SK-N-SH (cell line): ENCODE data around the gene USP13. TPM values are rescaled to one million over a fixed set of nuclear protein-coding genes. Genes with fewer than 3 reads are reported as not detected.

Source experiments
- CTCF ChIA-PET: fragments of 300-600, 350-600 bp; formaldehyde crosslinking; extraction: SDS; loops from one replicate; lab custom pipeline; 2021; lab: Yijun Ruan, JAX
- POLR2A ChIA-PET: fragments of 350-600 bp; sonication (Branson Sonifier 250); formaldehyde crosslinking; extraction: SDS; loops from one replicate; lab custom pipeline; 2020; ENCODE audit warnings: antibody characterized with exemption, inconsistent platforms; lab: Yijun Ruan, JAX
- DNase-seq: peaks from one replicate; pipeline ENCODE4 v3.0.0; 2012
- H2AFZ ChIP-seq: fragments of 200-600 bp; sonication (generic); 2 replicates; pipeline ENCODE4 v1.8.1; 2016; ENCODE audit warnings: antibody characterized with exemption, mild to moderate bottlenecking, low read depth
- H3F3A ChIP-seq: fragments of 200-600 bp; sonication (generic); replicated peaks from 2 replicates; pipeline ENCODE3; 2016; ENCODE audit warnings: antibody characterized with exemption, mild to moderate bottlenecking; ENCODE audit not compliant: insufficient read depth
- H3K27ac ChIP-seq, 2 experiments: fragments of 200-500 bp in 1 of 2; fragments of 200-600 bp in 1 of 2; sonication (Bioruptor generic) in 1 of 2; sonication (generic), shearing (Covaris generic) in 1 of 2; 2 replicates each; pipeline versions ENCODE4 v1.5.1 to v1.6.1; 2014 to 2016; ENCODE audit warnings: low read depth in 2 of 2, inconsistent platforms in 1 of 2, low read length in 1 of 2, mild to moderate bottlenecking in 1 of 2, mixed read lengths in 1 of 2
- H3K27me3 ChIP-seq: fragments of 200-600 bp; sonication (generic), shearing (Covaris generic); 2 replicates; pipeline ENCODE4 v1.6.1; 2016; ENCODE audit warnings: mixed run types; ENCODE audit not compliant: insufficient read depth
- H3K36me3 ChIP-seq, 2 experiments: fragments of 200-500 bp in 1 of 2; fragments of 200-600 bp in 1 of 2; sonication (Bioruptor generic) in 1 of 2; sonication (generic) in 1 of 2; replicated peaks in 1 of 2; 2 replicates each; pipeline versions ENCODE3 to v1.5.1; 2014 to 2016; ENCODE audit warnings: low read length in 1 of 2, mild to moderate bottlenecking in 1 of 2; ENCODE audit not compliant: insufficient read depth in 2 of 2, control insufficient read depth in 1 of 2
- H3K4me1 ChIP-seq, 2 experiments: fragments of 200-500 bp in 1 of 2; fragments of 200-600 bp in 1 of 2; sonication (Bioruptor generic) in 1 of 2; sonication (generic), shearing (Covaris generic) in 1 of 2; 2 replicates each; pipeline versions ENCODE4 v1.5.1 to v1.6.1; 2014 to 2016; ENCODE audit warnings: low read depth in 1 of 2, low read length in 1 of 2, mixed run types in 1 of 2; ENCODE audit not compliant: insufficient read depth in 2 of 2, control insufficient read depth in 1 of 2
- H3K4me2 ChIP-seq: fragments of 200-600 bp; sonication (generic), shearing (Covaris generic); 2 replicates; pipeline ENCODE4 v1.6.1; 2017; ENCODE audit warnings: mixed run types
- H3K4me3 ChIP-seq, 2 experiments: fragments of 200-500 bp in 1 of 2; fragments of 200-600 bp in 1 of 2; sonication (Bioruptor generic) in 1 of 2; sonication (generic), shearing (Covaris generic) in 1 of 2; 2 replicates each; pipeline versions ENCODE4 v1.5.1 to v1.8.1; 2014 to 2016; ENCODE audit warnings: low read depth in 2 of 2, inconsistent platforms in 1 of 2, low read length in 1 of 2, mild to moderate bottlenecking in 1 of 2, mixed read lengths in 1 of 2, moderate library complexity in 1 of 2
- H3K79me2 ChIP-seq: fragments of 200-600 bp; sonication (generic); 2 replicates; pipeline ENCODE4 v1.8.1; 2017; ENCODE audit warnings: mild to moderate bottlenecking; ENCODE audit not compliant: insufficient read depth
- H3K9ac ChIP-seq: fragments of 200-600 bp; sonication (generic); 2 replicates; pipeline ENCODE4 v1.6.1; 2017; ENCODE audit warnings: mixed run types
- H3K9me2 ChIP-seq: fragments of 200-600 bp; sonication (generic); 2 replicates; pipeline ENCODE4 v1.6.1; 2017; ENCODE audit warnings: mixed run types
- H3K9me3 ChIP-seq: fragments of 200-600 bp; sonication (generic); 2 replicates; pipeline ENCODE4 v1.6.1; 2017; ENCODE audit warnings: mixed run types, mild to moderate bottlenecking, moderate library complexity
- H4K20me1 ChIP-seq: fragments of 200-600 bp; sonication (generic); 2 replicates; pipeline ENCODE4 v1.6.1; 2017; ENCODE audit warnings: mild to moderate bottlenecking, mixed run types; ENCODE audit not compliant: insufficient read depth
- CHD2 ChIP-seq: fragments of 150-350 bp; IDR thresholded peaks from 2 replicates; pipeline ENCODE4 v1.6.1; 2018; ENCODE audit warnings: low read length; ENCODE audit not compliant: partially characterized antibody
- CTCF ChIP-seq: fragments of 200-600 bp; sonication (generic); IDR thresholded peaks from 2 replicates; pipeline ENCODE4 v1.6.1; 2017; ENCODE audit warnings: antibody characterized with exemption, mild to moderate bottlenecking, moderate library complexity
- EZH2phosphoT487 ChIP-seq: fragments of 200-600 bp; sonication (generic); IDR thresholded peaks from 2 replicates; pipeline ENCODE4 v1.6.1; 2017; ENCODE audit warnings: low read depth, mixed run types, mild to moderate bottlenecking, antibody characterized with exemption, moderate library complexity, borderline replicate concordance
- FOSL2 ChIP-seq: IDR thresholded peaks from 2 replicates; pipeline ENCODE4 v1.4.0; 2012; ENCODE audit warnings: low read depth, mild to moderate bottlenecking, moderate library complexity, borderline replicate concordance
- FOXM1 ChIP-seq: IDR thresholded peaks from 2 replicates; pipeline ENCODE4 v1.4.0; 2012; ENCODE audit warnings: low read depth, mild to moderate bottlenecking
- GABPA ChIP-seq: IDR thresholded peaks from 2 replicates; pipeline ENCODE4 v1.4.0; 2012; ENCODE audit warnings: low read depth, mild to moderate bottlenecking
- GATA2 ChIP-seq: sonication (generic); formaldehyde crosslinking; IDR thresholded peaks from 2 replicates; pipeline ENCODE4 v1.5.0; 2020; ENCODE audit warnings: mild to moderate bottlenecking, missing genetic modification reagents
- IRF3 ChIP-seq: fragments of 150-350 bp; IDR thresholded peaks from 2 replicates; pipeline ENCODE4 v1.6.1; 2016; ENCODE audit warnings: mild to moderate bottlenecking, low read depth, low read length
- MAX ChIP-seq: IDR thresholded peaks from 2 replicates; pipeline ENCODE4 v1.4.0; 2012; ENCODE audit warnings: low read depth
- MEF2A ChIP-seq: IDR thresholded peaks from 2 replicates; pipeline ENCODE4 v1.4.0; 2012; ENCODE audit warnings: low read depth, borderline replicate concordance
- MXI1 ChIP-seq: IDR thresholded peaks from 2 replicates; pipeline ENCODE4 v1.6.1; 2012; ENCODE audit warnings: mild to moderate bottlenecking, low read depth, low read length, improper control_type of control experiment
- NFIC ChIP-seq: IDR thresholded peaks from 2 replicates; pipeline ENCODE4 v1.4.0; 2012; ENCODE audit warnings: borderline replicate concordance
- NRF1 ChIP-seq: IDR thresholded peaks from 2 replicates; pipeline ENCODE4 v1.6.1; 2012; ENCODE audit warnings: low read depth, mild to moderate bottlenecking, low read length
- RAD21 ChIP-seq: IDR thresholded peaks from 2 replicates; pipeline ENCODE4 v1.6.1; 2012; ENCODE audit warnings: mild to moderate bottlenecking, low read length
- RCOR1 ChIP-seq: fragments of 150-350 bp; IDR thresholded peaks from 2 replicates; pipeline ENCODE4 v1.6.1; 2017; ENCODE audit warnings: antibody characterized with exemption, low read length
- RFX5 ChIP-seq: IDR thresholded peaks from 2 replicates; pipeline ENCODE4 v1.6.1; 2012; ENCODE audit warnings: mild to moderate bottlenecking, improper control_type of control experiment, low read length
- RXRA ChIP-seq: IDR thresholded peaks from 2 replicates; pipeline ENCODE4 v1.4.0; 2012; ENCODE audit warnings: low read depth, mild to moderate bottlenecking, borderline replicate concordance
- SIN3A ChIP-seq: IDR thresholded peaks from 2 replicates; pipeline ENCODE4 v1.6.1; 2012; ENCODE audit warnings: low read depth, mild to moderate bottlenecking, low read length, moderate library complexity, borderline replicate concordance
- TAF1 ChIP-seq: IDR thresholded peaks from 2 replicates; pipeline ENCODE4 v1.6.1; 2012; ENCODE audit warnings: low read depth, mild to moderate bottlenecking, low read length, moderate library complexity, borderline replicate concordance
- TCF12 ChIP-seq: IDR thresholded peaks from 2 replicates; pipeline ENCODE4 v1.4.0; 2012
- USF2 ChIP-seq: fragments of 150-350 bp; IDR thresholded peaks from 2 replicates; pipeline ENCODE4 v1.6.1; 2017; ENCODE audit warnings: antibody characterized with exemption, low read length, low read depth, borderline replicate concordance
- YY1 ChIP-seq: IDR thresholded peaks from 2 replicates; pipeline ENCODE4 v1.4.0; 2012; ENCODE audit warnings: low read depth, mild to moderate bottlenecking
- WGBS: methylation state at CpG from one replicate; pipeline ENCODE4 v1.1.6; 2017; ENCODE audit warnings: low lambda C conversion rate; 5-methylcytosine and 5-hydroxymethylcytosine counted together
- polyA plus RNA-seq, 3 experiments: library from polyadenylated mRNA; depleted of rRNA; stranded (reverse); fragments of >200 nt; gene quantifications; 2 replicates each; pipeline ENCODE4 v1.2.3, GENCODE V29; 2012

The USP13 gene
- polyA plus RNA-seq, 1 of the 3 experiments (the other 2 are of a cell fraction), result 8.2 TPM

GRCh38 chr3:179745079-179745478 lies 92.2 kb downstream of the USP13 start (continued):
- TF ChIP-seq RXRA, result no peak
- TF ChIP-seq RCOR1, result no peak

GRCh38 chr3:179745716-179746115 lies 92.9 kb downstream of the USP13 start:
- H3K36me3 ChIP-seq, result peaks cover 16 to 28% of the 10 kb centered on the region in 2 experiments
- 96% methylated on average over 5 of the region's 5 CpGs for WGBS
- H3K4me2 ChIP-seq, result no peak overlapping the region
- ChIA-PET POLR2A (no interaction called here), CTCF (no interaction called here)
- no peaks in the 10 kb centered on the region for H3K27me3 ChIP-seq
- H3K9me2 ChIP-seq, result no peaks in the 10 kb centered on the region
- peaks cover 4% of the 10 kb centered on the region for H3F3A ChIP-seq
- H3K79me2 ChIP-seq, result no peaks in the 10 kb centered on the region
- no peak overlapping the region for H2AFZ ChIP-seq
- H3K4me1 ChIP-seq, result peaks cover 0 to 2% of the 10 kb centered on the region in 2 experiments; a peak in 1 of 4 replicates
- H3K27ac ChIP-seq, result no peak overlapping the region
- no peak overlapping the region for H3K4me3 ChIP-seq
- no peaks in the 10 kb centered on the region for H3K9me3 ChIP-seq
- DNase-seq, result no peak
- H4K20me1 ChIP-seq, result no peaks in the 10 kb centered on the region
- no peak overlapping the region for H3K9ac ChIP-seq
- no peak for TF ChIP-seq FOXM1
- TF ChIP-seq NFIC, result no peak
- no peak for TF ChIP-seq TAF1
- no peak for TF ChIP-seq MAX
- no peak for TF ChIP-seq YY1
- TF ChIP-seq CHD2, result no peak
- no peak for TF ChIP-seq SIN3A
- no peak for TF ChIP-seq TCF12
- TF ChIP-seq FOSL2, result no peak
- no peak for TF ChIP-seq GATA2
- no peak for TF ChIP-seq EZH2phosphoT487
- TF ChIP-seq MEF2A, result no peak
- no peak for TF ChIP-seq RAD21
- TF ChIP-seq, all 33 proteins: peak for 0

- ChIA-PET CTCF (interaction anchor here (0.6 to 4.6 kb wide), 21 partner anchors 11 to 850 kb away, joined by 3 to 55 read pairs (median 4); no protein-coding TSS in a partner anchor), POLR2A (no interaction called here)
- H3K27ac ChIP-seq, result no peak overlapping the region
- H2AFZ ChIP-seq, result no peak overlapping the region
- H3K27me3 ChIP-seq, result no peaks in the 10 kb centered on the region
- no peaks in the 10 kb centered on the region for H3K9me2 ChIP-seq
- no peak overlapping the region for H3K9ac ChIP-seq
- no peak overlapping the region for H3K4me2 ChIP-seq
- 81% methylated on average over 6 of the region's 6 CpGs for WGBS
- H3K4me1 ChIP-seq, result peaks cover 0 to 2% of the 10 kb centered on the region in 2 experiments; a peak in 1 of 4 replicates
- peaks cover 12 to 18% of the 10 kb centered on the region in 2 experiments for H3K36me3 ChIP-seq
- no peaks in the 10 kb centered on the region for H3K9me3 ChIP-seq
- no peaks in the 10 kb centered on the region for H3K79me2 ChIP-seq
- no peak overlapping the region; a peak in 1 of 4 replicates for H3K4me3 ChIP-seq
- H3F3A ChIP-seq, result peaks cover 5% of the 10 kb centered on the region
- DNase-seq, result peak; percentile 49
- no peaks in the 10 kb centered on the region for H4K20me1 ChIP-seq
- TF ChIP-seq IRF3 (no peak), TAF1 (no peak), CTCF (peak; percentile 72), USF2 (no peak), RFX5 (no peak), RXRA (no peak), MEF2A (no peak), MXI1 (no peak), EZH2phosphoT487 (no peak), NRF1 (no peak), RAD21 (peak; percentile 77), GABPA (no peak), SIN3A (no peak)
Observed at GRCh38 chr3:179750720-179751328, 98.0 kb downstream of the USP13 start.
